A673 (cell line): ENCODE data around the gene INPP4B.

ENCODE experiments used
- EZH2 ChIP-seq: fragments of 200-600 bp; sonication (generic); IDR thresholded peaks from 2 replicates; pipeline ENCODE4 v1.6.1; 2017; ENCODE audit warnings: borderline replicate concordance, low read depth, mild to moderate bottlenecking, mixed read lengths, antibody characterized with exemption, low read length; ENCODE audit not compliant: poor library complexity, severe bottlenecking
- TF ChIP-seq, protein P1 (sequence below): fragments of 300-800, 200-600 bp; sonication (generic); conservative IDR thresholded peaks from 2 replicates; pipeline ENCODE4 v1.5.1; 2017; ENCODE audit warnings: low read depth, mild to moderate bottlenecking, antibody characterized with exemption, low read length, moderate library complexity, mixed read lengths

DNA sequence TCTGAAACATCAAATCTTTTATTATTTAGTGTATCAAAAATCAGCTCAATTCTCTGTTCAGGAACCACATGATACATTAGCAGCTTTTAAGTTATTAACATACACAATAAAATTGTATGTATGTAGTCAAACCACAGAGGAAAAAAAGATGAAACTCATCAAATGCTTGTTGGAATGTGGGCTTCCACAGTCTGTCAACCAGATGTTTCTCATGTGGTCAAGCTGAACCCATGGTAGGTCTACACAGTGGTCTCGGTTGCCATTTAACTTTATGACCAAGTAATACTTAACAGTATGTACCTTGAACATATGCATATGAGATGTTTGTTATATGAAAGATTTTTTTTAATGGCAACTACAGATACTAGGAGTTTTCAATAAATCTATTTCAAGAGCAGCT lies 781.9 kb downstream of the INPP4B start:
- TF ChIP-seq, protein P1, sequence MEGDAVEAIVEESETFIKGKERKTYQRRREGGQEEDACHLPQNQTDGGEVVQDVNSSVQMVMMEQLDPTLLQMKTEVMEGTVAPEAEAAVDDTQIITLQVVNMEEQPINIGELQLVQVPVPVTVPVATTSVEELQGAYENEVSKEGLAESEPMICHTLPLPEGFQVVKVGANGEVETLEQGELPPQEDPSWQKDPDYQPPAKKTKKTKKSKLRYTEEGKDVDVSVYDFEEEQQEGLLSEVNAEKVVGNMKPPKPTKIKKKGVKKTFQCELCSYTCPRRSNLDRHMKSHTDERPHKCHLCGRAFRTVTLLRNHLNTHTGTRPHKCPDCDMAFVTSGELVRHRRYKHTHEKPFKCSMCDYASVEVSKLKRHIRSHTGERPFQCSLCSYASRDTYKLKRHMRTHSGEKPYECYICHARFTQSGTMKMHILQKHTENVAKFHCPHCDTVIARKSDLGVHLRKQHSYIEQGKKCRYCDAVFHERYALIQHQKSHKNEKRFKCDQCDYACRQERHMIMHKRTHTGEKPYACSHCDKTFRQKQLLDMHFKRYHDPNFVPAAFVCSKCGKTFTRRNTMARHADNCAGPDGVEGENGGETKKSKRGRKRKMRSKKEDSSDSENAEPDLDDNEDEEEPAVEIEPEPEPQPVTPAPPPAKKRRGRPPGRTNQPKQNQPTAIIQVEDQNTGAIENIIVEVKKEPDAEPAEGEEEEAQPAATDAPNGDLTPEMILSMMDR, result no peak
- no peak for TF ChIP-seq EZH2
